Measurements from ENCODE around the gene PRR14L.
"Not testable (repeated sequence)": the region's sequence is repeated elsewhere in the genome, so short reads cannot be mapped to it uniquely, and the experiment has no call there.

The PRR14L gene

GRCh38 chr22:31749636-31750364 lies at the start of gene PRR14L:
Gene PRR14L (minus strand): TSS chr22:31750132. CDS start chr22:31738860, 11,272 bp downstream.
- DNase-seq (ENCODE audit: insufficient read length, low spot score) = peak; percentile 79
- FAIRE-seq = peak; percentile 97

- not testable (repeated sequence) for DNase-seq (ENCODE audit: insufficient read length, low spot score); FAIRE-seq
Observed at GRCh38 chr22:31799358-31799757, 49.4 kb upstream of the PRR14L start.

GRCh38 chr22:31790240-31790639 lies 40.3 kb upstream of the PRR14L start:
- peak; percentile 57 for FAIRE-seq
- peak; percentile 14 for DNase-seq (ENCODE audit: insufficient read length, low spot score)

- DNase-seq (ENCODE audit: insufficient read length, low spot score) (no peak), FAIRE-seq (no peak)
Observed at GRCh38 chr22:31789803-31790202, 39.9 kb upstream of the PRR14L start.

- FAIRE-seq (no peak), DNase-seq (ENCODE audit: insufficient read length, low spot score) (no peak)
Observed at GRCh38 chr22:31776231-31776630, 26.3 kb upstream of the PRR14L start.

- no peak for FAIRE-seq
- no peak for DNase-seq (ENCODE audit: insufficient read length, low spot score)
Observed at GRCh38 chr22:31773416-31773815, 23.5 kb upstream of the PRR14L start.

- no peak for FAIRE-seq
- DNase-seq (ENCODE audit: insufficient read length, low spot score) = no peak
Observed at GRCh38 chr22:31768422-31769059, 18.6 kb upstream of the PRR14L start.

- FAIRE-seq (no peak), DNase-seq (ENCODE audit: insufficient read length, low spot score) (no peak)
Observed at GRCh38 chr22:31764785-31765184, 14.9 kb upstream of the PRR14L start.

- not testable (repeated sequence) for DNase-seq (ENCODE audit: insufficient read length, low spot score); FAIRE-seq
Observed at GRCh38 chr22:31758860-31759259, 8.9 kb upstream of the PRR14L start.

GRCh38 chr22:31757265-31757664 lies 7.3 kb upstream of the PRR14L start:
- no peak for DNase-seq (ENCODE audit: insufficient read length, low spot score)
- no peak for FAIRE-seq

- FAIRE-seq = no peak
- DNase-seq (ENCODE audit: insufficient read length, low spot score) = no peak
Observed at GRCh38 chr22:31754813-31755212, 4.9 kb upstream of the PRR14L start.

GRCh38 chr22:31753634-31754501 lies 3.9 kb upstream of the PRR14L start, which contains the start of gene DEPDC5:
Gene DEPDC5 (plus strand): TSS chr22:31754019. CDS start chr22:31754922, 903 bp downstream.
- DNase-seq (ENCODE audit: insufficient read length, low spot score) = peak; percentile 88
- peak; percentile 97 for FAIRE-seq

- FAIRE-seq (peak; percentile 52), DNase-seq (ENCODE audit: insufficient read length, low spot score) (no peak)
Observed at GRCh38 chr22:31753005-31753633, 3.2 kb upstream of the PRR14L start.

GRCh38 chr22:31752096-31752847 lies 2.3 kb upstream of the PRR14L start:
- no peak for DNase-seq (ENCODE audit: insufficient read length, low spot score)

GRCh38 chr22:31750365-31751284 lies 693 bp upstream of the PRR14L start:
- DNase-seq (ENCODE audit: insufficient read length, low spot score) (no peak), FAIRE-seq (no peak)

More at GRCh38 chr22:31752096-31752847, 2.3 kb upstream of the PRR14L start:
- no peak for FAIRE-seq

GRCh38 chr22:31748490-31748889 lies 1.4 kb downstream of the PRR14L start:
- DNase-seq (ENCODE audit: insufficient read length, low spot score) (no peak), FAIRE-seq (peak; percentile 65)

GRCh38 chr22:31747441-31747840 lies 2.5 kb downstream of the PRR14L start:
- FAIRE-seq (no peak), DNase-seq (ENCODE audit: insufficient read length, low spot score) (no peak)

GRCh38 chr22:31743871-31744270 lies 6.1 kb downstream of the PRR14L start:
- FAIRE-seq = no peak
- no peak for DNase-seq (ENCODE audit: insufficient read length, low spot score)

GRCh38 chr22:31742682-31743081 lies 7.2 kb downstream of the PRR14L start:
- FAIRE-seq (no peak), DNase-seq (ENCODE audit: insufficient read length, low spot score) (no peak)

All from GM19239 (cell line).